CD14-positive monocyte (primary cell): Measurements from ENCODE around the gene SOBP. TPM values are rescaled to one million over a fixed set of nuclear protein-coding genes. Genes with fewer than 3 reads are reported as not detected.

Source experiments
- DNase-seq, 3 donors: peaks; one replicate each; pipeline ENCODE4 v3.0.0-alpha.2; 2011 to 2022
- H2AFZ ChIP-seq: 2 replicates; pipeline ENCODE4 v1.6.0; 2012; ENCODE audit warnings: mild to moderate bottlenecking, low read depth, low read length, inconsistent platforms; ENCODE audit not compliant: insufficient read depth, poor library complexity, severe bottlenecking
- H3K27ac ChIP-seq, 2 donors: 1 replicate in 1 of 2; 2 replicates in 1 of 2; pipeline ENCODE4 v1.5.1; 2012 to 2013; ENCODE audit warnings: low read length in 2 of 2, control low read depth in 1 of 2, inconsistent platforms in 1 of 2, low read depth in 1 of 2, mild to moderate bottlenecking in 1 of 2
- H3K27me3 ChIP-seq, 2 donors: one replicate each; pipeline versions ENCODE4 v1.6.0 to v1.6.1; 2011 to 2013; ENCODE audit warnings: low read length in 2 of 2; ENCODE audit not compliant: control insufficient read depth in 2 of 2, insufficient read depth in 2 of 2
- H3K36me3 ChIP-seq, 2 donors: replicated peaks in 1 of 2; 1 replicate in 1 of 2; 2 replicates in 1 of 2; pipeline versions ENCODE4 v1.5.1 to v1.6.1; 2012 to 2013; ENCODE audit warnings: low read length in 2 of 2, control low read depth in 1 of 2, inconsistent platforms in 1 of 2, mild to moderate bottlenecking in 1 of 2; ENCODE audit not compliant: insufficient read depth in 2 of 2, control insufficient read depth in 1 of 2
- H3K4me1 ChIP-seq, 2 donors: 1 replicate in 1 of 2; 2 replicates in 1 of 2; pipeline versions ENCODE4 v1.5.1 to v1.6.1; 2012 to 2013; ENCODE audit warnings: low read length in 2 of 2, control low read depth in 1 of 2, inconsistent platforms in 1 of 2, mild to moderate bottlenecking in 1 of 2, moderate library complexity in 1 of 2; ENCODE audit not compliant: insufficient read depth in 2 of 2, control insufficient read depth in 1 of 2
- H3K4me2 ChIP-seq: replicated peaks from 2 replicates; pipeline ENCODE3; 2012; ENCODE audit warnings: low read length, moderate library complexity, mild to moderate bottlenecking; ENCODE audit not compliant: poor library complexity, severe bottlenecking; ENCODE audit errors: extremely low read depth
- H3K4me3 ChIP-seq, 3 experiments: fragments of 200-600 bp in 1 of 3; sonication (generic) in 1 of 3; replicated peaks in 1 of 3; 1 replicate in 2 of 3; 2 replicates in 1 of 3; pipeline ENCODE4 v1.5.1; 2011 to 2013; ENCODE audit warnings: low read length in 3 of 3, mild to moderate bottlenecking in 3 of 3, control low read depth in 2 of 3, low read depth in 2 of 3, inconsistent platforms in 1 of 3, moderate library complexity in 1 of 3
- H3K79me2 ChIP-seq: 2 replicates; pipeline ENCODE4 v1.6.0; 2012; ENCODE audit warnings: mild to moderate bottlenecking, control low read depth, inconsistent platforms, low read length, moderate library complexity; ENCODE audit not compliant: insufficient read depth
- H3K9ac ChIP-seq: 2 replicates; pipeline ENCODE4 v1.6.0; 2017; ENCODE audit warnings: low read length, mild to moderate bottlenecking; ENCODE audit not compliant: insufficient read depth, poor library complexity, severe bottlenecking
- H3K9me3 ChIP-seq, 2 donors: replicated peaks in 1 of 2; 1 replicate in 1 of 2; 2 replicates in 1 of 2; pipeline versions ENCODE4 v1.5.1 to v1.6.1; 2012 to 2013; ENCODE audit warnings: low read length in 2 of 2, control low read depth in 1 of 2; ENCODE audit not compliant: control insufficient read depth in 1 of 2, insufficient read depth in 1 of 2
- H4K20me1 ChIP-seq: 2 replicates; pipeline ENCODE4 v1.6.0; 2012; ENCODE audit warnings: mild to moderate bottlenecking, low read length, control low read depth, moderate library complexity; ENCODE audit not compliant: insufficient read depth
- H3K27ac Mint-ChIP-seq, 7 donors: one replicate each; pipeline ENCODE4 v1.8.0; 2020; ENCODE audit warnings: mild to moderate bottlenecking in 7 of 7, mixed read lengths in 7 of 7, moderate library complexity in 6 of 7, inconsistent platforms in 2 of 7
- H3K27me3 Mint-ChIP-seq, 3 donors: one replicate each; pipeline ENCODE4 v1.8.0; 2021 to 2022; ENCODE audit warnings: low read depth in 3 of 3, mild to moderate bottlenecking in 3 of 3, mixed read lengths in 3 of 3, moderate library complexity in 3 of 3, inconsistent platforms in 1 of 3
- H3K36me3 Mint-ChIP-seq, 2 donors: one replicate each; pipeline ENCODE4 v1.8.0; 2020; ENCODE audit warnings: mixed read lengths in 2 of 2, inconsistent platforms in 1 of 2, mild to moderate bottlenecking in 1 of 2
- H3K4me1 Mint-ChIP-seq: one replicate; pipeline ENCODE4 v1.8.0; 2020; ENCODE audit warnings: mild to moderate bottlenecking, mixed read lengths
- H3K4me3 Mint-ChIP-seq, 2 donors: one replicate each; pipeline ENCODE4 v1.8.0; 2020; ENCODE audit warnings: mild to moderate bottlenecking in 2 of 2, mixed read lengths in 2 of 2, moderate library complexity in 1 of 2
- H3K9me3 Mint-ChIP-seq, 7 donors: one replicate each; pipeline ENCODE4 v1.8.0; 2020 to 2022; ENCODE audit warnings: mixed read lengths in 7 of 7, mild to moderate bottlenecking in 6 of 7, moderate library complexity in 6 of 7, inconsistent platforms in 2 of 7
- CTCF ChIP-seq: fragments of 200-600 bp; IDR thresholded peaks from one replicate; pipeline ENCODE4 v1.8.0; 2022; ENCODE audit warnings: antibody characterized with exemption, mild to moderate bottlenecking
- WGBS: methylation state at CpG from one replicate; pipeline ENCODE4 v1.1.5; 2013; ENCODE audit warnings: missing lambda C conversion rate; ENCODE audit not compliant: insufficient coverage; 5-methylcytosine and 5-hydroxymethylcytosine counted together
- intact Hi-C, 2 donors: fragments of 100-400 bp; cut with micrococcal nuclease; formaldehyde crosslinking; loops; one replicate each; pipeline versions ENCODE4 v1.15.0 to v1.15.1; 2023
- polyA plus RNA-seq, 3 donors: library from polyadenylated mRNA; depleted of rRNA in 1 of 3; unstranded in 2 of 3; stranded (reverse) in 1 of 3; fragments of 300-500 nt in 2 of 3; fragments of >200 nt in 1 of 3; fragmentation: Illumina TruSeq in 2 of 3; gene quantifications; 1 replicate in 2 of 3; 2 replicates in 1 of 3; pipeline ENCODE4 v1.2.3, GENCODE V29; 2012 to 2021

SOBP gene
- polyA plus RNA-seq, 3 donors: not detected

GRCh38 chr6:107698146-107698545 lies 208.2 kb downstream of the SOBP start:
- no peaks in the 10 kb centered on the region for H3K79me2 ChIP-seq
- no peak overlapping the region for H3K4me2 ChIP-seq
- no peaks in the 10 kb centered on the region for H4K20me1 ChIP-seq
- intact Hi-C loops: no loop called here
- no peak overlapping the region for H3K9ac ChIP-seq
- no peak overlapping the region for H2AFZ ChIP-seq
- no peaks in the 10 kb centered on the region for H3K36me3 ChIP-seq
- Mint-ChIP-seq H3K27me3 (peaks cover 12 to 18% (median 13%) of the 10 kb centered on the region in 3 donors), H3K4me1 (no peaks in the 10 kb centered on the region), H3K9me3 (peaks cover 0 to 6% (median 0%) of the 10 kb centered on the region in 7 donors), H3K36me3 (no peaks in the 10 kb centered on the region), H3K27ac (no peak overlapping the region), H3K4me3 (no peak overlapping the region)
- no peaks in the 10 kb centered on the region for H3K9me3 ChIP-seq
- no peaks in the 10 kb centered on the region for H3K4me1 ChIP-seq
- no peak overlapping the region for H3K27ac ChIP-seq
- 91% methylated on average over 1 of the region's 4 CpGs for WGBS
- H3K27me3 ChIP-seq: peaks cover 2 to 5% of the 10 kb centered on the region in 2 donors
- TF ChIP-seq CTCF: no peak
- DNase-seq: no peak
- H3K4me3 ChIP-seq: no peak overlapping the region

- Histone ChIP-seq H3K27me3 (peaks cover 2 to 5% of the 10 kb centered on the region in 2 donors), H3K27ac (no peak overlapping the region), H3K4me1 (no peaks in the 10 kb centered on the region), H3K9me3 (no peaks in the 10 kb centered on the region), H3K36me3 (no peaks in the 10 kb centered on the region), H3K9ac (no peak overlapping the region), H3K4me3 (no peak overlapping the region), H3K79me2 (no peaks in the 10 kb centered on the region), H3K4me2 (no peak overlapping the region), H4K20me1 (no peaks in the 10 kb centered on the region), H2AFZ (no peak overlapping the region)
- no peak overlapping the region for H3K27ac Mint-ChIP-seq
- H3K4me3 Mint-ChIP-seq: no peak overlapping the region
- 90% methylated on average over 6 of the region's 7 CpGs for WGBS
- no peak for DNase-seq
- intact Hi-C loops: no loop called here
- no peaks in the 10 kb centered on the region for H3K4me1 Mint-ChIP-seq
- TF ChIP-seq CTCF: no peak
- no peaks in the 10 kb centered on the region for H3K36me3 Mint-ChIP-seq
- H3K9me3 Mint-ChIP-seq: peaks cover 0 to 3% (median 0%) of the 10 kb centered on the region in 7 donors
- H3K27me3 Mint-ChIP-seq: peaks cover 12 to 18% (median 13%) of the 10 kb centered on the region in 3 donors
Measured at GRCh38 chr6:107699254-107699653, 209.3 kb downstream of the SOBP start.
